WTC11 (cell line): ENCODE data around the gene RYR2. TPM values are rescaled to one million over a fixed set of nuclear protein-coding genes. Genes with fewer than 3 reads are reported as not detected.
A peak's percentile ranks its signal among the peaks of the same experiment; 100 is the strongest.

Source experiments
- ATAC-seq: fragments of 200-7000 bp; cut with Tn5 transposase; 2 replicates; pipeline ENCODE4 v1.10.0; 2021; ENCODE audit warnings: mild to moderate bottlenecking, moderate library complexity
- CTCF ChIA-PET: fragments of 300-600 bp; sonication (Branson Sonifier 250); formaldehyde crosslinking; loops from one replicate; lab custom pipeline; 2021; ENCODE audit warnings: antibody characterized with exemption; lab: Charles Lee
- POLR2A ChIA-PET: fragments of 350-600 bp; sonication (Branson Sonifier 250); formaldehyde crosslinking; loops from one replicate; lab custom pipeline; 2021; ENCODE audit warnings: antibody characterized with exemption; lab: Charles Lee
- DNase-seq: peaks from one replicate; pipeline ENCODE4 v3.0.0; 2021; ENCODE audit warnings: low spot score
- H3K27ac Mint-ChIP-seq: 2 replicates; pipeline ENCODE4 v1.8.0; 2021; ENCODE audit warnings: mixed read lengths
- H3K27me3 Mint-ChIP-seq: 2 replicates; pipeline ENCODE4 v1.8.0; 2021; ENCODE audit warnings: low read depth, mild to moderate bottlenecking, moderate library complexity, mixed read lengths
- H3K36me3 Mint-ChIP-seq: 2 replicates; pipeline ENCODE4 v1.8.0; 2021; ENCODE audit warnings: mixed read lengths
- H3K4me1 Mint-ChIP-seq: 2 replicates; pipeline ENCODE4 v1.8.0; 2022; ENCODE audit warnings: mixed read lengths
- H3K4me3 Mint-ChIP-seq: 2 replicates; pipeline ENCODE4 v1.8.0; 2021; ENCODE audit warnings: mild to moderate bottlenecking, moderate library complexity, mixed read lengths
- H3K9me3 Mint-ChIP-seq: 2 replicates; pipeline ENCODE4 v1.8.0; 2021; ENCODE audit warnings: mixed read lengths
- CBFB ChIP-seq: sonication (generic); formaldehyde crosslinking; IDR thresholded peaks from 2 replicates; pipeline ENCODE4 v1.8.1; 2022; ENCODE audit warnings: mild to moderate bottlenecking, low read depth, missing genetic modification reagents
- CREB1 ChIP-seq: sonication (generic); formaldehyde crosslinking; IDR thresholded peaks from 2 replicates; pipeline ENCODE4 v1.8.0; 2023; ENCODE audit warnings: mild to moderate bottlenecking, missing genetic modification reagents
- ESRRA ChIP-seq: sonication (generic); formaldehyde crosslinking; IDR thresholded peaks from 2 replicates; pipeline ENCODE4 v1.8.1; 2022; ENCODE audit warnings: mild to moderate bottlenecking, missing genetic modification reagents, borderline replicate concordance
- ETV6 ChIP-seq: sonication (generic); formaldehyde crosslinking; IDR thresholded peaks from 2 replicates; pipeline ENCODE4 v1.8.1; 2022; ENCODE audit warnings: mild to moderate bottlenecking, missing genetic modification reagents
- TCF7 ChIP-seq: sonication (generic); formaldehyde crosslinking; IDR thresholded peaks from 2 replicates; pipeline ENCODE4 v1.8.0; 2022; ENCODE audit warnings: mild to moderate bottlenecking, low read depth, missing genetic modification reagents, moderate library complexity
- TEAD1 ChIP-seq: sonication (generic); formaldehyde crosslinking; IDR thresholded peaks from 2 replicates; pipeline ENCODE4 v1.8.0; 2022; ENCODE audit warnings: mild to moderate bottlenecking, missing genetic modification reagents
- ZNF138 ChIP-seq: sonication (generic); formaldehyde crosslinking; conservative IDR thresholded peaks from 2 replicates; pipeline ENCODE4 v1.8.1; 2022; ENCODE audit warnings: mild to moderate bottlenecking, moderate library complexity, missing genetic modification reagents
- ZNF219 ChIP-seq: sonication (generic); formaldehyde crosslinking; IDR thresholded peaks from 2 replicates; pipeline ENCODE4 v1.8.0; 2023; ENCODE audit warnings: missing genetic modification reagents, mild to moderate bottlenecking, borderline replicate concordance
- ZNF396 ChIP-seq: fragments of 250-450 bp; sonication (Bioruptor Pico); IDR thresholded peaks from 2 replicates; pipeline ENCODE4 v1.8.0; 2021; ENCODE audit warnings: mild to moderate bottlenecking, moderate library complexity, borderline replicate concordance
- ZNF423 ChIP-seq: fragments of 250-450 bp; sonication (Bioruptor Pico); IDR thresholded peaks from 2 replicates; pipeline ENCODE4 v2.1.2; 2022; ENCODE audit warnings: mild to moderate bottlenecking, moderate library complexity
- total RNA-seq: library from RNA; stranded (reverse); gene quantifications from 3 replicates; pipeline ENCODE4 v1.2.3, GENCODE V29; 2021
- TF ChIP-seq, protein P1 (sequence below): sonication (generic); formaldehyde crosslinking; IDR thresholded peaks from 2 replicates; pipeline ENCODE4 v1.8.0; 2022; ENCODE audit warnings: mild to moderate bottlenecking, missing genetic modification reagents
- TF ChIP-seq, protein P2 (sequence below): fragments of 250-450 bp; sonication (Bioruptor Pico); IDR thresholded peaks from 2 replicates; pipeline ENCODE4 v1.9.0; 2021; ENCODE audit warnings: moderate library complexity, mild to moderate bottlenecking, inconsistent platforms, borderline replicate concordance
- TF ChIP-seq, protein P3 (sequence below): sonication (generic); formaldehyde crosslinking; IDR thresholded peaks from 2 replicates; pipeline ENCODE4 v1.8.1; 2022; ENCODE audit warnings: mild to moderate bottlenecking, moderate library complexity, missing genetic modification reagents
- TF ChIP-seq, protein P4 (sequence below): fragments of 250-450 bp; sonication (Bioruptor Pico); conservative IDR thresholded peaks from 2 replicates; pipeline ENCODE4 v1.9.0; 2021; ENCODE audit warnings: mild to moderate bottlenecking
- TF ChIP-seq, protein P5 (sequence below): sonication (generic); formaldehyde crosslinking; IDR thresholded peaks from 2 replicates; pipeline ENCODE4 v1.8.0; 2023; ENCODE audit warnings: mild to moderate bottlenecking, missing genetic modification reagents
- TF ChIP-seq, protein P6 (sequence below): fragments of 250-450 bp; sonication (Bioruptor Pico); IDR thresholded peaks from 2 replicates; pipeline ENCODE4 v1.8.0; 2021; ENCODE audit warnings: mild to moderate bottlenecking

Gene RYR2
- total RNA-seq, 1 experiment from 2014 or later = 7.9 TPM

DNA sequence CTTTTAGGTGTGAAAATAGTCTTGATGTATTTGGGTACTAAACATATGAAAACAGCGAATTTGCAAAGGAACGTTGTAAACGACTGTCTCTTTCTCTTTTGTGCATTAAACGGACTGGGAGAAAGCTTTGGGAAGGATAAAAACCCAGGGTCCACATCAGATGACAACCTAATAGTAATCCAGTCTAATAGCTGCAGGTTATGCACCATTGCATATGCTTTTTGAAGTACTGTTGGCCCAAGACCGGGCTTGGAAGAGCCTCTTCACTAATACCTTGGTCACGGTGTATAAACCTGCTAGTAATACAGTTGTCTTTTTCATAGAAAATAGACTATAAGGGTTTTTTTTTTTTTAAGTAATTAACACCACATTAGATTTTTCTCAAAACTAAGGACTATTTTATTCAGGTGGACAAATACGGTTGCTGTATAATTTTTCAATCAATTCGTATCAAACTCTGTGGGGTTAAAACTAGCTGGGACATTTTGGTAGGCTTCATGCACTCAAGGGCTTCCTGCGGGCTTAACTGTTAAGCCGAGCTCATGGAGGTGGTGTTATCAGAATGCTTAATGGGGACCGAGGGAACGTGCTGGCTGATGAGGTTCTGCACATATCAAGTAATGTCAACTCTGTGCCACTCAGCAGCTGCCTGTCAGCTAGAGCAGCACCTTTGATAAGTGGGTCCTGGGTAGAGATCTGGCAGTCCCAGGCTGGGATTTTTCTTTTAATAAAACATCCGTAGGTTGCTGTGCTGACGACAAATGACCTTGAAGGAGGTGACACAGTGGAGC lies 2.1 kb downstream of the RYR2 start:
- Mint-ChIP-seq H3K36me3 (no peaks in the 10 kb centered on the region), H3K9me3 (no peaks in the 10 kb centered on the region), H3K4me1 (peaks cover 19% of the 10 kb centered on the region), H3K27me3 (peaks cover 36% of the 10 kb centered on the region), H3K4me3 (peak overlapping the region; percentile 76), H3K27ac (peak overlapping the region; percentile 30; the same call in 1 of the 2 replicates)
- ATAC-seq (peak; percentile 7; the same call in 1 of the 2 replicates), DNase-seq (no peak)
- TF ChIP-seq, protein P1, sequence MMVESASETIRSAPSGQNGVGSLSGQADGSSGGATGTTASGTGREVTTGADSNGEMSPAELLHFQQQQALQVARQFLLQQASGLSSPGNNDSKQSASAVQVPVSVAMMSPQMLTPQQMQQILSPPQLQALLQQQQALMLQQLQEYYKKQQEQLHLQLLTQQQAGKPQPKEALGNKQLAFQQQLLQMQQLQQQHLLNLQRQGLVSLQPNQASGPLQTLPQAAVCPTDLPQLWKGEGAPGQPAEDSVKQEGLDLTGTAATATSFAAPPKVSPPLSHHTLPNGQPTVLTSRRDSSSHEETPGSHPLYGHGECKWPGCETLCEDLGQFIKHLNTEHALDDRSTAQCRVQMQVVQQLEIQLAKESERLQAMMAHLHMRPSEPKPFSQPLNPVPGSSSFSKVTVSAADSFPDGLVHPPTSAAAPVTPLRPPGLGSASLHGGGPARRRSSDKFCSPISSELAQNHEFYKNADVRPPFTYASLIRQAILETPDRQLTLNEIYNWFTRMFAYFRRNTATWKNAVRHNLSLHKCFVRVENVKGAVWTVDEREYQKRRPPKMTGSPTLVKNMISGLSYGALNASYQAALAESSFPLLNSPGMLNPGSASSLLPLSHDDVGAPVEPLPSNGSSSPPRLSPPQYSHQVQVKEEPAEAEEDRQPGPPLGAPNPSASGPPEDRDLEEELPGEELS (CRISPR knock-in tag) = no peak
- TF ChIP-seq ZNF396 (CRISPR knock-in tag) = no peak
- TF ChIP-seq ESRRA (CRISPR knock-in tag) = no peak
- TF ChIP-seq, protein P2, sequence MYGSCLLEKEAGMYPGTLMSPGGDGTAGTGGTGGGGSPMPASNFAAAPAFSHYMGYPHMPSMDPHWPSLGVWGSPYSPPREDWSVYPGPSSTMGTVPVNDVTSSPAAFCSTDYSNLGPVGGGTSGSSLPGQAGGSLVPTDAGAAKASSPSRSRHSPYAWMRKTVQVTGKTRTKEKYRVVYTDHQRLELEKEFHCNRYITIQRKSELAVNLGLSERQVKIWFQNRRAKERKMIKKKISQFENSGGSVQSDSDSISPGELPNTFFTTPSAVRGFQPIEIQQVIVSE (CRISPR knock-in tag) = no peak
- TF ChIP-seq ZNF138 = no peak
- TF ChIP-seq CBFB = no peak
- no peak for TF ChIP-seq ETV6 (CRISPR knock-in tag)
- ChIA-PET CTCF (interaction anchor here (0.7 to 1.9 kb wide), 4 partner anchors 70 to 518 kb away, joined by 3 to 6 read pairs (median 4); no protein-coding TSS in a partner anchor), POLR2A (no interaction called here)

DNA sequence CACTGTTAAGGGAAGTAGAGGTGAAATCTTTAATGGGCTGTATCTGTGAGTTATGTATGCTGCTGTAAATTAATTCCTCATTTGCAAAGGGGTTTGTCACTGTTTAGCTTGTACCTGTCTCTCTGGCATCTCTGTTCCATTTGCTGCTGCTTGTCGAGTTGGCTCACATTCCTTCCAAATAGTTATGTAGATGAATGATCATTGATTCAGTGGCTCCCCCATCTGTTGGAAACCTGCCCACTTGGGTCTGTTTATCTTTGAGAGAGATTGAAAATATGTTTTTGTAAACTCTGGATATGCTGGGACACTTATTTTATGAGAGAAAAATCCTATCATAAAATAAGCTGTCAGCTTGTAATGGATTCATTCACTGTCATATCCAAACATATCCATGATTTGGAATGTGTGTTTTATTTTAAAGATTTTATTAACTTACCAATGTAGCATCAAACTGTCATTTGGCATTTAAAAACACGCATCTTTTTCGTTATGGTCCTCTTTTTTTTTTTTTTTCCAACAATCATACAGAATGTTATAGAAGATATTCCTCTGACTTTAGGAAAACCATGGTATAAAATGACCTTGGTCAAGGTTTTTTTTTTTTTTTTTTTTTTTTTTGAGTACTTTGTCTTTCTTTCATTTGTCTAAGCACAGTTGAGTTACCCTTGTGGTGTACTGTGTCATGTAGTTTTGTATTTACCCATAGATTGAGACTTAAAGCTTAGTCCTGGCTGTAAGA lies 3.5 kb downstream of the RYR2 start:
- ChIA-PET POLR2A (interaction anchor here (0.7 kb wide), 2 partner anchors 80 to 119 kb away, joined by 3 to 10 read pairs; no protein-coding TSS in a partner anchor), CTCF (interaction anchor here (0.6 to 1.9 kb wide), 4 partner anchors 67 to 517 kb away, joined by 3 to 6 read pairs (median 3); no protein-coding TSS in a partner anchor)
- H3K4me3 Mint-ChIP-seq = peak overlapping the region; percentile 76
- peaks cover 19% of the 10 kb centered on the region for H3K4me1 Mint-ChIP-seq
- DNase-seq (peak; percentile 34), ATAC-seq (peak; percentile 5; the same call in 1 of the 2 replicates)
- peaks cover 33% of the 10 kb centered on the region for H3K27me3 Mint-ChIP-seq
- peak; percentile 51; the same call in 1 of the 2 replicates for TF ChIP-seq TEAD1 (CRISPR knock-in tag)
- TF ChIP-seq, protein P3, sequence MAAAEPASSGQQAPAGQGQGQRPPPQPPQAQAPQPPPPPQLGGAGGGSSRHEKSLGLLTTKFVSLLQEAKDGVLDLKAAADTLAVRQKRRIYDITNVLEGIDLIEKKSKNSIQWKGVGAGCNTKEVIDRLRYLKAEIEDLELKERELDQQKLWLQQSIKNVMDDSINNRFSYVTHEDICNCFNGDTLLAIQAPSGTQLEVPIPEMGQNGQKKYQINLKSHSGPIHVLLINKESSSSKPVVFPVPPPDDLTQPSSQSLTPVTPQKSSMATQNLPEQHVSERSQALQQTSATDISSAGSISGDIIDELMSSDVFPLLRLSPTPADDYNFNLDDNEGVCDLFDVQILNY (CRISPR knock-in tag) = no peak
- no peaks in the 10 kb centered on the region for H3K9me3 Mint-ChIP-seq
- peak overlapping the region; percentile 7; the same call in 1 of the 2 replicates for H3K27ac Mint-ChIP-seq
- H3K36me3 Mint-ChIP-seq = no peaks in the 10 kb centered on the region

DNA sequence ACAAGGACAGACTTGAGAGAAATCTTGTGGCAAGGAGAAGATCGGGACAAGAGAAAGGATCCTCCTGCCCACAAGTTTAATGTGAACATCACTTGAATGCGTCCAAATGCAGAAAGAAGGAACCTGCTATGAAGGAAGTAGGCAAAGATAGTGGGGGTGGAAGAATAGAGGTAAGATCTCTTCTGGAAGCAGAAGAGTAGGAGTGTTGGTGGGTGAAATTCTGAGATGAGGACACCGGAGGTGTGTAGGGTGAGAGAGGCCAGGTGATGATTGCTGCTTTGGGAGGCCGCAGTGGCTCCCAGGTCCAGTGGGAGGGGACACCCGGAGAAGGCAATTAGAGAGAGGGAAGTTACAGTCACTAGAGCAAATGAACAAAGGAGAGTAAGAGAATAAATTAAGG lies 6.8 kb downstream of the RYR2 start:
- ChIA-PET CTCF (no interaction called here), POLR2A (no interaction called here)
- H3K27me3 Mint-ChIP-seq = peaks cover 6% of the 10 kb centered on the region
- H3K4me3 Mint-ChIP-seq = no peak overlapping the region
- no peaks in the 10 kb centered on the region for H3K9me3 Mint-ChIP-seq
- no peak overlapping the region for H3K27ac Mint-ChIP-seq
- ATAC-seq = no peak
- H3K36me3 Mint-ChIP-seq = no peaks in the 10 kb centered on the region; the same call in 1 of the 2 replicates
- peaks cover 18% of the 10 kb centered on the region for H3K4me1 Mint-ChIP-seq
- DNase-seq = no peak
- TF ChIP-seq ZNF423 (CRISPR knock-in tag) (no peak), CREB1 (no peak), ZNF219 (no peak), ETV6 (CRISPR knock-in tag) (no peak), TCF7 (CRISPR knock-in tag) (no peak)
- TF ChIP-seq, protein P4, sequence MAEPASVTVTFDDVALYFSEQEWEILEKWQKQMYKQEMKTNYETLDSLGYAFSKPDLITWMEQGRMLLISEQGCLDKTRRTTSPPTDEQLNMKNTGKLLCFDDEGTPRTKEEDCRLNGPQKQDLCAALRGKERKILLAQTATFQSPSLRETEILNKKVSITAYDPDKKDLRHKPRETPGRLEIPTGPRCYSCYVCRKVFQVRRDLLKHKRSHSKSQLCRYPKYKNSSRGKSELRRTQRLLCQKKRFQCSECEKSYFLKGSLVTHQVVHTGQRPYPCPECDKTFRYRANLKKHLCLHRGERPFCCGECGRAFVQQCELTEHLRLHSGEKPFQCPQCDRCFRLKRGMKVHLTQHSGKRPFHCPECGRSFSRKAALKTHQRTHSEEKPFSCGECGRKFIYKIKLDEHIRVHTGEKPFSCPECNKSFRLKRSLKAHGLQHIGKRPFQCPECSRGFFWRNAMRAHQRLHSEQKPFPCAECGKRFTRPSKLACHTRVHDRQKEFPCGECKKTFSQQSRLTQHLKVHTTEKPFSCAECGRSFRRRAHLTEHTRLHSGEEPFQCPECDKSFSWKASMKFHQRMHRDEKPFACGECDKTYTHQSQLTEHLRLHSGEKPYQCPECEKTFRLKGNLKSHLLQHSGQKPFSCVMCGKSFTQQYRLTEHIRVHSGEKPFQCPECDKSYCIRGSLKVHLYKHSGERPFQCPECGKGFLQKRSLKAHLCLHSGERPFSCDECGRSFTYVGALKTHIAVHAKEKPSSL (CRISPR knock-in tag) = no peak
- TF ChIP-seq, protein P5, sequence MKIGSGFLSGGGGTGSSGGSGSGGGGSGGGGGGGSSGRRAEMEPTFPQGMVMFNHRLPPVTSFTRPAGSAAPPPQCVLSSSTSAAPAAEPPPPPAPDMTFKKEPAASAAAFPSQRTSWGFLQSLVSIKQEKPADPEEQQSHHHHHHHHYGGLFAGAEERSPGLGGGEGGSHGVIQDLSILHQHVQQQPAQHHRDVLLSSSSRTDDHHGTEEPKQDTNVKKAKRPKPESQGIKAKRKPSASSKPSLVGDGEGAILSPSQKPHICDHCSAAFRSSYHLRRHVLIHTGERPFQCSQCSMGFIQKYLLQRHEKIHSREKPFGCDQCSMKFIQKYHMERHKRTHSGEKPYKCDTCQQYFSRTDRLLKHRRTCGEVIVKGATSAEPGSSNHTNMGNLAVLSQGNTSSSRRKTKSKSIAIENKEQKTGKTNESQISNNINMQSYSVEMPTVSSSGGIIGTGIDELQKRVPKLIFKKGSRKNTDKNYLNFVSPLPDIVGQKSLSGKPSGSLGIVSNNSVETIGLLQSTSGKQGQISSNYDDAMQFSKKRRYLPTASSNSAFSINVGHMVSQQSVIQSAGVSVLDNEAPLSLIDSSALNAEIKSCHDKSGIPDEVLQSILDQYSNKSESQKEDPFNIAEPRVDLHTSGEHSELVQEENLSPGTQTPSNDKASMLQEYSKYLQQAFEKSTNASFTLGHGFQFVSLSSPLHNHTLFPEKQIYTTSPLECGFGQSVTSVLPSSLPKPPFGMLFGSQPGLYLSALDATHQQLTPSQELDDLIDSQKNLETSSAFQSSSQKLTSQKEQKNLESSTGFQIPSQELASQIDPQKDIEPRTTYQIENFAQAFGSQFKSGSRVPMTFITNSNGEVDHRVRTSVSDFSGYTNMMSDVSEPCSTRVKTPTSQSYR (CRISPR knock-in tag) = no peak
- TF ChIP-seq, protein P6, sequence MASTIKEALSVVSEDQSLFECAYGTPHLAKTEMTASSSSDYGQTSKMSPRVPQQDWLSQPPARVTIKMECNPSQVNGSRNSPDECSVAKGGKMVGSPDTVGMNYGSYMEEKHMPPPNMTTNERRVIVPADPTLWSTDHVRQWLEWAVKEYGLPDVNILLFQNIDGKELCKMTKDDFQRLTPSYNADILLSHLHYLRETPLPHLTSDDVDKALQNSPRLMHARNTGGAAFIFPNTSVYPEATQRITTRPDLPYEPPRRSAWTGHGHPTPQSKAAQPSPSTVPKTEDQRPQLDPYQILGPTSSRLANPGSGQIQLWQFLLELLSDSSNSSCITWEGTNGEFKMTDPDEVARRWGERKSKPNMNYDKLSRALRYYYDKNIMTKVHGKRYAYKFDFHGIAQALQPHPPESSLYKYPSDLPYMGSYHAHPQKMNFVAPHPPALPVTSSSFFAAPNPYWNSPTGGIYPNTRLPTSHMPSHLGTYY = no peak
